NCI-H2171 treated with DMSO at 0.1 percent for 48 hours (cell line): ENCODE results near the gene OPTC.

Experiments used
- DNase-seq: peaks from one replicate; lab custom pipeline; 2025; lab: John Stamatoyannopoulos, UW

OPTC gene

GRCh38 chr1:203491664-203492063 lies 2.3 kb upstream of the OPTC start:
- DNase-seq: no peak

GRCh38 chr1:203492082-203492747 lies 1.7 kb upstream of the OPTC start:
- peak; percentile 93 for DNase-seq

- DNase-seq: peak; percentile 84
These were observed 1.2 kb upstream of the OPTC start for GRCh38 chr1:203492748-203493130.

GRCh38 chr1:203495845-203496244 lies 1.9 kb downstream of the OPTC start:
- no peak for DNase-seq

GRCh38 chr1:203497269-203497777 lies 3.4 kb downstream of the OPTC start:
- no peak for DNase-seq

GRCh38 chr1:203499643-203500278 lies 5.8 kb downstream of the OPTC start:
- DNase-seq: no peak

GRCh38 chr1:203500279-203500678 lies 6.3 kb downstream of the OPTC start:
- DNase-seq: no peak

- DNase-seq: no peak
These were observed 9.9 kb downstream of the OPTC start for GRCh38 chr1:203503836-203504235.

GRCh38 chr1:203504400-203505250 lies 10.7 kb downstream of the OPTC start:
- peak; percentile 80 for DNase-seq

GRCh38 chr1:203505526-203506204 lies 11.7 kb downstream of the OPTC start:
- no peak for DNase-seq

- DNase-seq: peak; percentile 40
These were observed 13.1 kb downstream of the OPTC start for GRCh38 chr1:203506858-203507626.

GRCh38 chr1:203507759-203508158 lies 13.8 kb downstream of the OPTC start:
- DNase-seq: no peak

GRCh38 chr1:203508463-203509073 lies 14.6 kb downstream of the OPTC start:
- no peak for DNase-seq

- no peak for DNase-seq
These were observed 15.2 kb downstream of the OPTC start for GRCh38 chr1:203509135-203509534.

- no peak for DNase-seq
These were observed 17.6 kb downstream of the OPTC start for GRCh38 chr1:203511513-203511912.

- DNase-seq: no peak
These were observed 18.0 kb downstream of the OPTC start for GRCh38 chr1:203511930-203512329.

- DNase-seq: no peak
These were observed 18.5 kb downstream of the OPTC start for GRCh38 chr1:203512517-203512847.

GRCh38 chr1:203512848-203513584 lies 19.1 kb downstream of the OPTC start:
- no peak for DNase-seq

- no peak for DNase-seq
These were observed 19.7 kb downstream of the OPTC start for GRCh38 chr1:203513585-203514031.

GRCh38 chr1:203516184-203516583 lies 22.2 kb downstream of the OPTC start:
- no peak for DNase-seq
